ENCODE results near the gene FGF14.

DNA sequence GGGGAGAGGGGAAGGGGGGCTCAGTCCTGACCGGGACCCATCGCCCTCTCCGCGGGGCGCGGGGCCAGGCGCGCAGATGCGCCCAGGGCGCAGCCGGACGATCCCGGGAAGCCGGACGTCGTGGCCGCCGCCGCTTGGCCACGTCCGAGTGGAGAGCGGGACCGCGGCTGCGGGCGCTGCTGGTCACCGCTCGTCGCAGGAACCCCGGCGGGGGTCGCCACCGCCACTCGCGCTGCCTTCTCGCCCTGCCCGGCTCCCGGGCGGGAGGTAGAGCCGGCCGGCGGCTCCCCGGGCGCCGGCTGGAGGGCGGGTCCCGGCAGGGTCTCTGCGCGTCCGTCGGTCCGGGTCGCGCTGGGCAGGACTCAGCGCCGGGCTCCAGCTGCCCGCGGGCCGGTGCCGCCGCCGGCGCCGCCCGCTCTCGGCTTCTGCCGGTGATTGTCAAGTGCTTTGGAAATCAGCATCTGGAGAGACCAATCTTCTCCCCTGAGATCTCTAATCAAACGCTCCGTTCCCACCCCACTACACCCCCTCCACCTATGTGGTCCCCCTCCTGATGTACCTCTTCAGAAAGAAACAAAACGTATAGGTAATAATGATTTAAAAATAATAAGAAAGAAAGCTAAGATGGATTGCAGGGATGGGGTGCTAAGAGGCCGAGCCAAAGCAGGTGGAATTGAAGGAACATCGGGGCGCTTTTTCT lies 484.9 kb downstream of the FGF14 start:
- TF ChIP-seq, protein P1, sequence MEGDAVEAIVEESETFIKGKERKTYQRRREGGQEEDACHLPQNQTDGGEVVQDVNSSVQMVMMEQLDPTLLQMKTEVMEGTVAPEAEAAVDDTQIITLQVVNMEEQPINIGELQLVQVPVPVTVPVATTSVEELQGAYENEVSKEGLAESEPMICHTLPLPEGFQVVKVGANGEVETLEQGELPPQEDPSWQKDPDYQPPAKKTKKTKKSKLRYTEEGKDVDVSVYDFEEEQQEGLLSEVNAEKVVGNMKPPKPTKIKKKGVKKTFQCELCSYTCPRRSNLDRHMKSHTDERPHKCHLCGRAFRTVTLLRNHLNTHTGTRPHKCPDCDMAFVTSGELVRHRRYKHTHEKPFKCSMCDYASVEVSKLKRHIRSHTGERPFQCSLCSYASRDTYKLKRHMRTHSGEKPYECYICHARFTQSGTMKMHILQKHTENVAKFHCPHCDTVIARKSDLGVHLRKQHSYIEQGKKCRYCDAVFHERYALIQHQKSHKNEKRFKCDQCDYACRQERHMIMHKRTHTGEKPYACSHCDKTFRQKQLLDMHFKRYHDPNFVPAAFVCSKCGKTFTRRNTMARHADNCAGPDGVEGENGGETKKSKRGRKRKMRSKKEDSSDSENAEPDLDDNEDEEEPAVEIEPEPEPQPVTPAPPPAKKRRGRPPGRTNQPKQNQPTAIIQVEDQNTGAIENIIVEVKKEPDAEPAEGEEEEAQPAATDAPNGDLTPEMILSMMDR (IDR thresholded peaks at IDR 0.05) = no peak
- no peak for TF ChIP-seq ZFX (IDR thresholded peaks at IDR 0.05; ENCODE audit: borderline replicate concordance)

Data from 22Rv1 (cell line).